Kidney glomerular epithelial cell (primary cell): Measurements from ENCODE around the gene SOBP.
A peak's percentile ranks its signal among the peaks of the same experiment; 100 is the strongest.
"Not testable (repeated sequence)": the region's sequence is repeated elsewhere in the genome, so short reads cannot be mapped to it uniquely, and the experiment has no call there.

Experiments
- DNase-seq: peaks from one replicate; lab custom pipeline; 2025; lab: John Stamatoyannopoulos, UW

SOBP gene

GRCh38 chr6:107489636-107490565 lies at the start of gene SOBP:
Gene SOBP, plus strand, starts transcription at chr6:107490117. Its CDS starts 500 bp downstream, at chr6:107490617.
- DNase-seq: no peak

GRCh38 chr6:107440936-107441335 lies 49.0 kb upstream of the SOBP start:
- DNase-seq: no peak

- DNase-seq: no peak
Observed at GRCh38 chr6:107441682-107442081, 48.2 kb upstream of the SOBP start.

- DNase-seq: no peak
Observed at GRCh38 chr6:107442938-107443607, 46.8 kb upstream of the SOBP start.

- DNase-seq: no peak
Observed at GRCh38 chr6:107443608-107444267, 46.2 kb upstream of the SOBP start.

- DNase-seq: no peak
Observed at GRCh38 chr6:107444277-107444676, 45.6 kb upstream of the SOBP start.

GRCh38 chr6:107447663-107448216 lies 42.2 kb upstream of the SOBP start:
- no peak for DNase-seq

GRCh38 chr6:107448776-107449175 lies 41.1 kb upstream of the SOBP start:
- no peak for DNase-seq

- DNase-seq: peak; percentile 11
Observed at GRCh38 chr6:107458672-107459282, 31.1 kb upstream of the SOBP start.

- DNase-seq: peak; percentile 96
Observed at GRCh38 chr6:107459283-107460082, 30.4 kb upstream of the SOBP start, which contains the start of gene PDSS2. Gene PDSS2, minus strand, starts transcription at chr6:107459564. Its CDS starts 279 bp downstream, at chr6:107459285.

- no peak for DNase-seq
Observed at GRCh38 chr6:107460083-107460631, 29.8 kb upstream of the SOBP start.

- DNase-seq: no peak
Observed at GRCh38 chr6:107466062-107466461, 23.9 kb upstream of the SOBP start.

GRCh38 chr6:107470364-107470763 lies 19.6 kb upstream of the SOBP start:
- no peak for DNase-seq

GRCh38 chr6:107473660-107474059 lies 16.3 kb upstream of the SOBP start:
- no peak for DNase-seq

- DNase-seq: not testable (repeated sequence)
Observed at GRCh38 chr6:107475360-107475759, 14.6 kb upstream of the SOBP start.

- not testable (repeated sequence) for DNase-seq
Observed at GRCh38 chr6:107475826-107476225, 14.1 kb upstream of the SOBP start.

- DNase-seq: no peak
Observed at GRCh38 chr6:107479089-107479690, 10.7 kb upstream of the SOBP start.

GRCh38 chr6:107485157-107485556 lies 4.8 kb upstream of the SOBP start:
- no peak for DNase-seq

- DNase-seq: no peak
Observed at GRCh38 chr6:107488174-107488874, 1.6 kb upstream of the SOBP start.
